Vagina (tissue), 2 donors: ENCODE results near the gene PPWD1.

Source experiments
- POLR2AphosphoS5 ChIP-seq, 2 donors: sonication (generic); formaldehyde crosslinking; IDR thresholded peaks; one replicate each; pipeline ENCODE4 v1.9.0; 2017; ENCODE audit warnings: antibody characterized with exemption in 2 of 2, mild to moderate bottlenecking in 2 of 2, low read depth in 1 of 2; ENCODE audit not compliant: insufficient read depth in 1 of 2
- TF ChIP-seq, protein P1 (sequence below), 3 experiments: fragments of 450-650 bp in 2 of 3; fragments of 200-600 bp in 1 of 3; sonication (generic) in 1 of 3; IDR thresholded peaks; one replicate each; pipeline ENCODE4 v1.5.1; 2017 to 2019; ENCODE audit warnings: antibody characterized with exemption in 3 of 3, mild to moderate bottlenecking in 2 of 3, moderate library complexity in 2 of 3

DNA sequence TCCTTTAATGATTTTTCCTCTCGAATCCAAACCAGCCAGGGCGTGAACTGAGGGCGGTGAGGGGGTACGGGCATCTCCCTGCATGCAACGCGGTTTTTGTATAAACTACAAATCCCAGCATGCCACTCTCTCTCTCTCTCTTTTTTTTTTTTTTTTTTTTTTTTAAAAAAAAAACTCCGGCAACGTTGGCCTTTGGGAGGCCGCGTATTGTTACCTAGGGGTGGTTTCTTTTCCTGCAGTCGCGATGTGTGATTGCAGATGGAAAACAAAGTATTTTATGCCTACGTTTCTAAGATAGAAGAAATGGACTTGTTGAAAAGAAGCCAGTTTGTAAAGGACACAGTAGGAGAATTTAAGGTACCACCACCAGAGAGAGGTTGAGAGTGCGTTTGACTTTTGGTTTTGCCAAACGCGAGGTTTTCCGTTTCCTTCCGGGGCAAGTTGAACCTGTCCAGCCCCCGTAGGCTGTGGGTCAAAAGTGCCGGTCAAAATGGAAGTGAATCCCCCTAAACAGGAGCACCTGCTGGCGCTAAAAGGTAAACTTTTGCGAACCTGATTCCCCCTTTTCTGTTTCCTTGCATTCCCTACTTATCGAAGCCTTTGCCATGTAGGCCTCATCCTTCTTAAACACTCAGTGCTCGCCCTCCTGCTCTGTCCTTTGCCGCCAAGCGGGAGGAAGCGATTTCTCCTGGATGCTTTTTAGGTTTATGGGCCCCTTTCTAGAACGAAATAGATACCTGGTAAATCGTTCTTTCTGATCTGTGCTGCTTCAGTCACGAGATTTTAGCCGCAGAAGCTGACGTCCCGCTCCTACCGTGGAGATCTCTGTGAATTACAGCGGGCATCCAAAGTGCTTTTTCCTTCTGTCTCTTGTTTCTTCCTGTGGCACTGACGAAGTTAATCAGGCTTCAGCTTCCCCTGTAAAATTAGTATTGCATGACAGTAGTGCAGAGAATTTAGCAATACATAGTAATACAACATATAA lies 61.8 kb downstream of the PPWD1 start, which contains the start of the genes SHLD3 and TRAPPC13:
- TF ChIP-seq, protein P1, sequence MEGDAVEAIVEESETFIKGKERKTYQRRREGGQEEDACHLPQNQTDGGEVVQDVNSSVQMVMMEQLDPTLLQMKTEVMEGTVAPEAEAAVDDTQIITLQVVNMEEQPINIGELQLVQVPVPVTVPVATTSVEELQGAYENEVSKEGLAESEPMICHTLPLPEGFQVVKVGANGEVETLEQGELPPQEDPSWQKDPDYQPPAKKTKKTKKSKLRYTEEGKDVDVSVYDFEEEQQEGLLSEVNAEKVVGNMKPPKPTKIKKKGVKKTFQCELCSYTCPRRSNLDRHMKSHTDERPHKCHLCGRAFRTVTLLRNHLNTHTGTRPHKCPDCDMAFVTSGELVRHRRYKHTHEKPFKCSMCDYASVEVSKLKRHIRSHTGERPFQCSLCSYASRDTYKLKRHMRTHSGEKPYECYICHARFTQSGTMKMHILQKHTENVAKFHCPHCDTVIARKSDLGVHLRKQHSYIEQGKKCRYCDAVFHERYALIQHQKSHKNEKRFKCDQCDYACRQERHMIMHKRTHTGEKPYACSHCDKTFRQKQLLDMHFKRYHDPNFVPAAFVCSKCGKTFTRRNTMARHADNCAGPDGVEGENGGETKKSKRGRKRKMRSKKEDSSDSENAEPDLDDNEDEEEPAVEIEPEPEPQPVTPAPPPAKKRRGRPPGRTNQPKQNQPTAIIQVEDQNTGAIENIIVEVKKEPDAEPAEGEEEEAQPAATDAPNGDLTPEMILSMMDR (IDR thresholded peaks at IDR 0.05): no peak
- peak in 1 of 2 donors; percentile 84 for TF ChIP-seq POLR2AphosphoS5 (IDR thresholded peaks at IDR 0.05; ENCODE audit: insufficient read depth in 1 of 2, low read depth in 1 of 2)
